NCI-H2107 (cell line): Measurements from ENCODE around the gene PTPDC1.

Experiments
- DNase-seq: peaks from one replicate; lab custom pipeline; 2025; lab: John Stamatoyannopoulos, UW

Gene PTPDC1, protein sequence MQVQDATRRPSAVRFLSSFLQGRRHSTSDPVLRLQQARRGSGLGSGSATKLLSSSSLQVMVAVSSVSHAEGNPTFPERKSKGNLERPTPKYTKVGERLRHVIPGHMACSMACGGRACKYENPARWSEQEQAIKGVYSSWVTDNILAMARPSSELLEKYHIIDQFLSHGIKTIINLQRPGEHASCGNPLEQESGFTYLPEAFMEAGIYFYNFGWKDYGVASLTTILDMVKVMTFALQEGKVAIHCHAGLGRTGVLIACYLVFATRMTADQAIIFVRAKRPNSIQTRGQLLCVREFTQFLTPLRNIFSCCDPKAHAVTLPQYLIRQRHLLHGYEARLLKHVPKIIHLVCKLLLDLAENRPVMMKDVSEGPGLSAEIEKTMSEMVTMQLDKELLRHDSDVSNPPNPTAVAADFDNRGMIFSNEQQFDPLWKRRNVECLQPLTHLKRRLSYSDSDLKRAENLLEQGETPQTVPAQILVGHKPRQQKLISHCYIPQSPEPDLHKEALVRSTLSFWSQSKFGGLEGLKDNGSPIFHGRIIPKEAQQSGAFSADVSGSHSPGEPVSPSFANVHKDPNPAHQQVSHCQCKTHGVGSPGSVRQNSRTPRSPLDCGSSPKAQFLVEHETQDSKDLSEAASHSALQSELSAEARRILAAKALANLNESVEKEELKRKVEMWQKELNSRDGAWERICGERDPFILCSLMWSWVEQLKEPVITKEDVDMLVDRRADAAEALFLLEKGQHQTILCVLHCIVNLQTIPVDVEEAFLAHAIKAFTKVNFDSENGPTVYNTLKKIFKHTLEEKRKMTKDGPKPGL

GRCh38 chr9:94084314-94084713 is at the start of gene PTPDC1:
Gene PTPDC1, plus strand, starts transcription at chr9:94084464. Its CDS starts 67 bp downstream, at chr9:94084531.
- no peak for DNase-seq

GRCh38 chr9:94034511-94034910 is 49.8 kb upstream of the PTPDC1 start:
- DNase-seq = no peak

GRCh38 chr9:94039786-94040185 is 44.5 kb upstream of the PTPDC1 start:
- DNase-seq = no peak

DNA sequence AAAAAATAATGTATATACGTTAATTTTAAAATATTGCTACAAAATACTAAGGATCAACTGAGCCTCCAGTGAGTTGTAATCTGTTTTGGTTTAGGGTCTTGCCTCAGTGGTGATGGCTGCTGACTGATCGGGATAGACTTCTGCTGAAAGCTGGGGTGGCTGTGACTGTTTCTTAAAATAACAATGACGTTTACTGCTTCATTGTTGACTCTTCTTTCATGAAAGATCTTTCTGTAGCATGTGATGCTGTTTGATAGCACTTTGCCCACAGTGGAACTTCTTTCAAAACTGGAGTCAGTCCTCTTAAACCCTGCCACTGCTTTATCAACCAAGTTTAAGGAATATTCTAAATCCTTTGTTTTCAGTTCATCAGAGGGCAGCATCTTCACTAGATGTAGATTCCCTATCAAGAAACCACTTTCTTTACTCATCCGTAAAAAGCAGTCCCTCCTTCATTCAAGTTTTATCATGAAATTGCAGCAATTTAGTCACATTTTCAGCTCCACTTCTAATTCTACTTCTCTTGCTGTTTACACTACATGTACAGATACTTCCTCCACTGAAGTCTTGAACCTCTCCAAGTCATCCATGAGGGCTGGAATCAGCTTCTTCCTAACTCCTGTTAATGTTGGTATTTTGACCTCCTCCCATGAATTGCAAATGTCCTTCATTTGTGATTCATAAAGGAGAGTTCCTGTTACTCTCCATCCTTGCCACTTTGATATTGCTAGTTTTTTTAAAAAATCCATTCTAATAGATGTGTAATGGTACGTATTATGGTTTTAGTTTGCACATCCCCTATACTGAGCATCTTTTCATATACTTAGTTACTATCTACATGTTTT is 41.5 kb upstream of the PTPDC1 start:
- no peak for DNase-seq

- no peak for DNase-seq
Measured at GRCh38 chr9:94054716-94055115, 29.5 kb upstream of the PTPDC1 start.

DNA sequence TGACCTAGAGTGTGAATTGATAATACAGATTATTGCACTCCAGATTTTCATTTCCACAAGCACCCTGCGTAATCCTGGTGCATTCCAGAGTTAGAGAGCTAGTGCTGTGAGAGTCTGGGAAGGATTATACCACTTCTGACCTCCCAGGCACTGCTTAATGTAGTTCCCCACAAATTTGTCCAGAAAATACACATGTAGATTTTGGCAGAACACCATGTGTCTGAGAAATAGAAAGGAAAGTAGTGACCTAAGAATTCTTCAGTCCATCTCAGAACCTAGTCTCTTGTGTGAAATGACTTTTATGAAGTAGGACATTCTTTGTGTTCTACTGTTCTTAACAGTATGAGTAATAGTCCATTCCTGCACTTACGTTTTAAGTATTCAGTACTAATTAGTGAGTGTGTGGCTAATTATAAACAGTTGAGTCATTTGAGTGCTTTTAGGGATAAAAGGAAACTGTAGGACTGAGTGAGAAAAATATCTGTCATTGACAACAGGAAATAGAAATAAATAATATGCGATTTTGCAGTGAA is 27.8 kb upstream of the PTPDC1 start:
- DNase-seq = no peak

DNA sequence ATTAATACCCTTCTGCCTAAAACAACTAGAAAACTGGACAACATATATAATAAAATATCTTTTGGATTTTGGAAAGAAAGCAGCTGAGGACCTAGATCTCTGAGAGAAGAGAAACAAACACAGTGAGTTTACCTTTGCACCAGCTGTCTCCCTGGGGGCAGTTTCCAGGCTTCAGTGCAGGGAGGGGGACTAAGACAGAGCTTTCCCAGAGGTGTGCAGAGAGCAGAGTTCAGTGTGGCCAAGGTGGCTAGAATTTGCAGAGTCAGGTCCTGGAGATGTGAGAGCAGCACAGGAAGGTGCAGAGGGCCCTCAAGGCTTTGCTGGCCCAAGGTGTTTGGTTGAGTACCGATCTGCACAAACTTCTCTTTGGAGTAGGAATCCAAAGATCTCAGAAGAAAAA is 26.3 kb upstream of the PTPDC1 start:
- DNase-seq = no peak

DNA sequence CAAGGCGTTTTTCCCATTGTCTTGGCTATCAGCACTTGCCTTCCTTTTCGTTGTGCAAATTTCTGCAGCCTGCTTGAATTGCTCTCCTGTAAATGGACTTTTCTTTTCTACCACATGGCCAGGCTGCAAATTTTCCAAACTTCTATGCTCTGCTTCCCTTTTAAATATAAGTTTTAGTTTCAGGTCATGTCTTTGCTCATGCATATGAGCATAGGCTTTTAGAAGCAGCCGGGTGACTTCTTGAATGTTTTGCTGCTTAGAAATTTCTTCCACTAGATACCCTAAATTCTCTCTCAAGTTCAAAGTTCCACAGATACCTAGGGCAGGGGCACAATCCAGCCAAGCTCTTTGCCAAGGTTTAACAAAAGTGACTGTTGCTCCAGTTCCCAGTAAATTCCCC is 22.4 kb upstream of the PTPDC1 start:
- DNase-seq = no peak

DNA sequence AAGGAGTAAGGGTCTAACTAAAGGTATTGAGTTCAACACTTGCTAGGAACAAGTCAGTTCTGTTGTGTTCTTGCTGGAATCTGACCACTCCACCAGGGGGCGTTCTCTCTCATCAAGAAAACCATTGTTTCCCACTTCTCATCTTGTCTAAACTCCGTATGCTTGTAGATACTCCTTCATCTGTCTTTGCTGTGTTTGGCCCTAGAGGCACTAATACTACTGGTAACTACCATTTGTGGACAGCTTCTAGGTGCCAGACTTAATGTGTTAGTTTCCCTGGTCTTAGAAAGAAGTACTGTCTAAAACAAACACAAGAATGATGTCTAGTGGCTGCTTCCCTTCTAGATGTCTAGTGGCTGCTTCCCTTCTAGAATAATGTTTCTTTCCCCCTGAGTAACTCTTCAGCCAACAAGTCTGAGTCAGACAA is 18.7 kb upstream of the PTPDC1 start:
- DNase-seq = peak; percentile 31

DNA sequence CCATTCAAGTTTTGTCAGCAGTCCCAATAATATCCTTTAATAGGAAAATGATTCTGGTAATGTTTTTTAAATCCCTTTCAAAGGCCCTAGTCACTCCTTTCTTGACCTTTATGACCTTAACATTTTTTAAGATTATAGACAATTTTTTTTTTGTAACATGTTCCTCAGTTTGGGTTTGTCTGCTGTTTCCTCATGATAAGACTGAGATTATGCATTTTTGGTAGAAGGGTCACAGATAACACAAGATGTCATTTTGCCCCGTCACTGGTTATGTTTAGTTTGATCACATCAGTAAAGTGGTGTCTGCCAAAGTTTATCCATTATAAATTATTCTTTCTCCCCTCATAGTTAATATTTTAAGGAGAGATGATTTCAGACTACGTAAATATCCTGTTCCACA is 16.0 kb upstream of the PTPDC1 start:
- no peak for DNase-seq

DNA sequence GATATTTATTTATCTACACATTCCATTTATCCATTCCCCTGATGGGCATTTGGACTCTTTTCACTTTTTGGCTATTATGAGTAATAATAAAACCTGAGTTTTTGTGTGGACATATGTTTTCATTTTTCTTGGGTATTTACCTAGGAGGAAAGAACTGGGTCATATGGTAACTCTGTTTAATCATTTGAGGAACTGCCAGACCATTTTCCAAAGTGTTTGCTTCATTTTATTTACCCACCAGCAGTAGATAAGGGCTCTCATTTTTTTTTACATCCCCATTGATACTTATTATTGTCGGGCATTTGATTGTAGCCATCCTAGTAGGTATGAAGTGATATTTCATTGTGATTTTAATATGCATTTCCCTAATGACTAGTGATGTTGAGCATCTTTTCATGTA is 7.7 kb upstream of the PTPDC1 start:
- no peak for DNase-seq

GRCh38 chr9:94078086-94078485 is 6.2 kb upstream of the PTPDC1 start:
- no peak for DNase-seq

- no peak for DNase-seq
Measured at GRCh38 chr9:94079236-94079635, 5.0 kb upstream of the PTPDC1 start.

DNA sequence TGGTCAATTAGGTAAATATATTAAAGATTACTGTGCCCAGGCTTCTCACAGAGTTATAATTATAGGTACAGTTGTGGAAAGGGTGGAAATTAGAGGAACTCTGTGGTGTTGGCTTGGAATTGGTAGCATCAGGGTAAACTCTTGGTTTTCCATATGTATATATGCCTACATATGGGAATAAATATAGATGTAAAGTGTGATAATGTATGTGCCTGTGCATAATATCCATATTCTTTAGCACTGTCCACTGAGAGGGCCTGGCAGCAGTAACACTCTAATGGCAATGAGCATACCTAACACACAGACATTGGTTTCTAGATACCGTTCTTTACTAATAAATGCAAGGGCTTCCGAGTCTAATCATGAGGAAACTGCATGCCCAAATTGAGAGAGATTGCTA is 4.0 kb upstream of the PTPDC1 start:
- no peak for DNase-seq

DNA sequence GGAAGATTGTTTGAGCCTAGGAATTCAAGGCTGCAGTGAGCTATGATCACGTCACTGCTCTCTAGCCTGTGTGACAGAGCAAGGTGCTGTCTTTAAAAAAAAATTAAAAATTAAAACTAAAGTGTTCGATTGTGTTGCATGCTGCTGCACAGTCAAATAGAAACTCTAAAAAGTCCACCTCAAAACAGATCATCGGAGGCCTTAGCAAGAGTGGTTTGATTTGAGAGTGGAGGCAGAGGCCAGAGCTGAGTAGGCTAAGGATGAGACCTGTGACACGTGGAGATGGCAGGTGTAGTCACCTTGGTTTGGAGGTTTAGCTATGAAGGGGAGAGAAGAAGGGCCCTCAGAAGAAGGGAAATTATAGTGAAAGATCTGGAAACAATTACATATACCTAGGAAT is 2.8 kb upstream of the PTPDC1 start:
- DNase-seq = no peak

GRCh38 chr9:94081864-94082463 is 2.3 kb upstream of the PTPDC1 start:
- DNase-seq = no peak

DNA sequence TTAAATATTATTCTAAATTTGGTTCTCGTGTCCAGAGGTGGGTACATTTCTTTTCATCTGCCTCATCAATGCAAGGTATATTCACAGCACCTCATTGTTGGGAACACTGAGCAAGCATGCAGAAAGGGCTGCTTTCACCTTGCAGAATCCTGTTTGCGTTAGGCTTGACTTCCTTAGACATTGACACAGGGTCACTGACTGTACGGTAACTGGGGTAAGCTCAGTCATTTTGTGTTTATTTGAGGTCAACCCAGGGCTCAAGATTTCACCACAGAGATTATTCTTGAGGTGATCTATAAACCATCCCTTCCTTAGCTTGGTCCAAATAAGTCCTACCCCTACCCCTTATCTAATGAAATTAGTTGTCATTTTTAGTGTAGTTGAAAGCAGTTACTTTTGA is 1.7 kb upstream of the PTPDC1 start:
- DNase-seq = no peak

DNA sequence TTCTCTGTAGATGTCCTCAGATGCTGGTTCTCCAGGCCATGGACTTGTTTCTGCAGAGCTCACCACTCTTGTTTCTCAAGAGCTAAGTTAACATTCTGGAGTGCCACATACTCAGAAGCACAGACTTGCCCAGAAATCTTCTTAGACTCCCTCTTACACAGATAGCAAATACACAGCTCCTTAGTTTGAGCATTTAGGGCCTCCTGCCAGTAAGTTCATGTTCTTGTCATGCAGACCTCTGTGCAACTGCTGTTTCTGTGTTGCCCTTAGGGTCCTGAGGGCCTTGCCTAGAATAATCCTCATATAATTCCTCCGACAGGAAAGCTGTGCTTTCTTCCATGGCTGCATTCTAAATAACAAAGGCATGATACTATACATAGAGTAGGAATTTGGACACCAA is 1.3 kb upstream of the PTPDC1 start:
- DNase-seq = no peak

DNA sequence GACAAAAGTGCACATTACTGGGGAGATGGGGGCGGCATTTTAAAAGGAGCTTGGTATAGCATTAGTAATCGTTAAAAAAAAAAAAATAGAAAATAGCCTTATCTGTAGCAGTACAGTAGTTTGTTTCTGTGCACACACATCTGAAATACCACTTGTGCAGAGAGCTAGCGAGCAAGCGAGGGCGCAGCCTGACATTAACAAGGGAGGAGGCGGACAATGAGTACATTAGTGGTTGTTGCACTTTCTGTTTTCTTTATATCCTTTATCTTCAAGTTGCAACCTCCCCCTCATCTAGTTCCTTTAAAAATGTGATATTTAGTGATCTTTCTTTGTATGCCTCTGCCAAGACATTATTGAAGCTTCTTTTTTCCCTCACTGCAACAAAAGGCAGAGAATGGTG is 880 bp upstream of the PTPDC1 start:
- no peak for DNase-seq

GRCh38 chr9:94085062-94085639 is 887 bp downstream of the PTPDC1 start:
- DNase-seq = no peak
